Endothelial cell of umbilical vein (primary cell): Measurements from ENCODE around the gene ZBED4. TPM values are rescaled to one million over a fixed set of nuclear protein-coding genes. Genes with fewer than 3 reads are reported as not detected.

ENCODE experiments used
- BruUV-seq: library from RNA; stranded (reverse); fragments of 400-500 nt; replicated peaks from 2 replicates; lab custom pipeline; 2021; lab: Mats Ljungman, UMichigan
- CTCF ChIA-PET: fragments of 300-600, 350-600 bp; sonication (Branson Sonifier 250); formaldehyde crosslinking; loops from one replicate; lab custom pipeline; 2021; ENCODE audit warnings: antibody characterized with exemption, inconsistent platforms; lab: Charles Lee
- POLR2A ChIA-PET: fragments of 300-600, 350-600 bp; sonication (Branson Sonifier 250); formaldehyde crosslinking; loops from one replicate; lab custom pipeline; 2021; ENCODE audit warnings: antibody characterized with exemption, inconsistent platforms; lab: Charles Lee
- DNase-seq: peaks from one replicate; pipeline ENCODE4 v3.0.0-alpha.2; 2011; ENCODE audit warnings: low read depth, low spot score
- FAIRE-seq: peaks from 2 replicates; lab custom pipeline; 2011; peaks lifted over from hg19 to GRCh38; lab: Jason Lieb, UNC
- H2AFZ ChIP-seq: 2 replicates; pipeline ENCODE4 v1.6.0; 2012; ENCODE audit warnings: low read depth, low read length, control low read depth, inconsistent platforms
- H3K27ac ChIP-seq: 2 replicates; pipeline ENCODE4 v1.5.1; 2011; ENCODE audit warnings: low read depth, mild to moderate bottlenecking, control low read depth, low read length, moderate library complexity; ENCODE audit not compliant: insufficient read depth
- H3K27me3 ChIP-seq, 2 experiments: 2 replicates each; pipeline versions ENCODE4 v1.6.0 to v1.6.1; 2011; ENCODE audit warnings: low read length in 2 of 2, mixed read lengths in 1 of 2; ENCODE audit not compliant: control insufficient read depth in 2 of 2, insufficient read depth in 2 of 2
- H3K36me3 ChIP-seq, 2 experiments: 2 replicates in 1 of 2; 3 replicates in 1 of 2; pipeline ENCODE4 v1.5.1; 2011; ENCODE audit warnings: low read length in 2 of 2, mild to moderate bottlenecking in 1 of 2, moderate library complexity in 1 of 2; ENCODE audit not compliant: control insufficient read depth in 2 of 2, insufficient read depth in 2 of 2; ENCODE audit errors: extremely low read depth in 1 of 2
- H3K4me1 ChIP-seq: 3 replicates; pipeline ENCODE4 v1.5.1; 2011; ENCODE audit warnings: mild to moderate bottlenecking, low read length; ENCODE audit not compliant: control insufficient read depth, insufficient read depth; ENCODE audit errors: extremely low read depth
- H3K4me2 ChIP-seq: 2 replicates; pipeline ENCODE4 v1.6.1; 2011; ENCODE audit warnings: low read length, control low read depth, mixed read lengths; ENCODE audit not compliant: insufficient read depth
- H3K4me3 ChIP-seq, 3 experiments: fragments of 200-600 bp in 1 of 3; sonication (generic), shearing (Covaris generic) in 1 of 3; replicated peaks in 1 of 3; 2 replicates each; pipeline ENCODE4 v1.5.1; 2011 to 2016; ENCODE audit warnings: control low read depth in 3 of 3, low read length in 3 of 3, mild to moderate bottlenecking in 2 of 3, inconsistent platforms in 1 of 3, low read depth in 1 of 3, moderate library complexity in 1 of 3; ENCODE audit not compliant: insufficient read depth in 1 of 3
- H3K79me2 ChIP-seq: 2 replicates; pipeline ENCODE4 v1.6.0; 2012; ENCODE audit warnings: low read length, inconsistent platforms; ENCODE audit not compliant: control insufficient read depth, insufficient read depth
- H3K9ac ChIP-seq: replicated peaks from 2 replicates; pipeline ENCODE3; 2011; ENCODE audit warnings: low read length, control low read depth; ENCODE audit not compliant: insufficient read depth; ENCODE audit errors: extremely low read depth
- H3K9me1 ChIP-seq: replicated peaks from 3 replicates; pipeline ENCODE4 v1.6.0; 2011; ENCODE audit warnings: mild to moderate bottlenecking, low read length; ENCODE audit not compliant: control insufficient read depth, insufficient read depth; ENCODE audit errors: extremely low read depth
- H3K9me3 ChIP-seq: replicated peaks from 2 replicates; pipeline ENCODE4 v1.5.1; 2012; ENCODE audit warnings: low read length, inconsistent platforms; ENCODE audit not compliant: control insufficient read depth, insufficient read depth
- H4K20me1 ChIP-seq: replicated peaks from 2 replicates; pipeline ENCODE3; 2011; ENCODE audit warnings: mild to moderate bottlenecking, low read length; ENCODE audit not compliant: control insufficient read depth, insufficient read depth; ENCODE audit errors: extremely low read depth
- EZH2 ChIP-seq: IDR thresholded peaks from 2 replicates; pipeline ENCODE4 v1.6.1; 2012; ENCODE audit warnings: borderline replicate concordance, low read depth, mild to moderate bottlenecking, moderate library complexity, low read length, inconsistent platforms; ENCODE audit not compliant: severe bottlenecking
- FOS ChIP-seq: IDR thresholded peaks from 2 replicates; pipeline ENCODE4 v1.6.1; 2011; ENCODE audit warnings: mild to moderate bottlenecking, low read length, moderate library complexity, borderline replicate concordance; ENCODE audit not compliant: insufficient read depth
- GATA2 ChIP-seq: IDR thresholded peaks from 2 replicates; pipeline ENCODE4 v1.7.0; 2011; ENCODE audit warnings: low read depth, mild to moderate bottlenecking, moderate library complexity, mixed read lengths, low read length; ENCODE audit not compliant: insufficient read length, insufficient read depth
- JUN ChIP-seq: IDR thresholded peaks from 2 replicates; pipeline ENCODE4 v1.6.1; 2011; ENCODE audit warnings: borderline replicate concordance, low read depth; ENCODE audit not compliant: insufficient read length, insufficient read depth
- MYC ChIP-seq: IDR thresholded peaks from one replicate; pipeline ENCODE4 v1.6.1; 2011; ENCODE audit warnings: mild to moderate bottlenecking, low read depth, low read length
- POLR2A ChIP-seq: IDR thresholded peaks from 2 replicates; pipeline ENCODE4 v1.6.1; 2012; ENCODE audit warnings: low read depth, mild to moderate bottlenecking, control low read depth, low read length
- POLR2AphosphoS5 ChIP-seq: IDR thresholded peaks from 2 replicates; pipeline ENCODE4 v1.6.1; 2012; ENCODE audit warnings: low read depth, mild to moderate bottlenecking, control low read depth, low read length, moderate library complexity; ENCODE audit not compliant: insufficient read depth
- dilution Hi-C: fragments of 300-500 bp; cut with MboI; formaldehyde crosslinking; loops from one replicate; pipeline ENCODE4 v1.15.0; 2019; ENCODE audit warnings: low sequenced_read_pairs; ENCODE audit not compliant: extremely low pct_ligation_motif_present
- intact Hi-C: fragments of 100-400 bp; cut with micrococcal nuclease; formaldehyde crosslinking; loops from one replicate; pipeline ENCODE4 v1.10.0; 2022
- polyA plus RNA-seq, 4 experiments: library from polyadenylated mRNA; depleted of rRNA in 3 of 4; stranded (reverse) in 3 of 4; unstranded in 1 of 4; fragments of >200 nt; gene quantifications; 2 replicates each; pipeline versions ENCODE4 v1.2.1 to v1.2.3, GENCODE V29; 2011 to 2012; ENCODE audit warnings: missing spikeins in 1 of 4
- total RNA-seq: library from RNA; stranded (reverse); gene quantifications from 2 replicates; pipeline ENCODE4 v1.2.3, GENCODE V29; 2021
- TF ChIP-seq, protein P1 (sequence below), 2 donors: IDR thresholded peaks; 1 replicate in 1 of 2; 2 replicates in 1 of 2; pipeline ENCODE4 v1.5.1; 2011; ENCODE audit warnings: low read length in 2 of 2, mild to moderate bottlenecking in 2 of 2, moderate library complexity in 2 of 2, control low read depth in 1 of 2, inconsistent platforms in 1 of 2, low read depth in 1 of 2; ENCODE audit not compliant: insufficient read depth in 1 of 2; ENCODE audit errors: extremely low read depth in 1 of 2
- TF ChIP-seq, protein P2 (sequence below): IDR thresholded peaks from 2 replicates; pipeline ENCODE4 v1.6.1; 2011; ENCODE audit not compliant: insufficient read depth, insufficient read length

The ZBED4 gene
- total and polyA plus RNA-seq, 2 donors (not counting 3 experiments of a cell fraction or from before 2014, with no cell fraction given): 8.6 to 18.2 TPM

DNA sequence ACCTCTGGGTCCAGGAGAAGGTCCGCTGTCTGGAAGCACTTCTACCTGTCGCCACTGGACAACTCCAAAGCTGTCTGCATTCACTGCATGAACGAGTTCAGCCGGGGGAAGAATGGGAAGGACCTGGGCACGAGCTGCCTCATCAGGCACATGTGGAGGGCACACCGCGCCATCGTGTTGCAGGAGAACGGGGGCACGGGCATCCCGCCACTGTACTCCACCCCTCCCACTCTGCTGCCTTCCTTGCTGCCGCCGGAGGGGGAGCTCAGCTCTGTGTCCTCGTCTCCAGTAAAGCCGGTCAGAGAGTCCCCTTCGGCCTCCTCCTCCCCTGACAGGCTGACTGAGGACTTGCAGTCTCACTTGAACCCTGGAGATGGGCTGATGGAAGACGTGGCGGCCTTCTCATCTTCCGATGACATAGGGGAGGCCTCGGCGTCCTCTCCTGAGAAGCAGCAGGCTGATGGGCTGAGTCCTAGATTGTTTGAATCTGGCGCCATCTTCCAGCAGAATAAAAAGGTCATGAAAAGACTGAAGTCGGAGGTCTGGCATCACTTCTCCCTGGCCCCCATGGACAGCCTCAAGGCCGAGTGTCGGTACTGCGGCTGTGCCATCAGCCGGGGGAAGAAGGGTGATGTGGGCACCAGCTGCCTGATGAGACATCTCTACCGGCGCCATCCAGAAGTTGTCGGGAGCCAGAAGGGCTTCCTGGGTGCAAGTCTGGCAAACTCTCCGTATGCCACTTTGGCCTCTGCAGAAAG lies 31.0 kb downstream of the ZBED4 start:
- FAIRE-seq (no peak), DNase-seq (no peak)
- POLR2A ChIA-PET: no interaction called here
- H3K27me3 ChIP-seq: no peaks in the 10 kb centered on the region
- no peak for TF ChIP-seq POLR2AphosphoS5
- TF ChIP-seq EZH2: no peak
- TF ChIP-seq, protein P1, sequence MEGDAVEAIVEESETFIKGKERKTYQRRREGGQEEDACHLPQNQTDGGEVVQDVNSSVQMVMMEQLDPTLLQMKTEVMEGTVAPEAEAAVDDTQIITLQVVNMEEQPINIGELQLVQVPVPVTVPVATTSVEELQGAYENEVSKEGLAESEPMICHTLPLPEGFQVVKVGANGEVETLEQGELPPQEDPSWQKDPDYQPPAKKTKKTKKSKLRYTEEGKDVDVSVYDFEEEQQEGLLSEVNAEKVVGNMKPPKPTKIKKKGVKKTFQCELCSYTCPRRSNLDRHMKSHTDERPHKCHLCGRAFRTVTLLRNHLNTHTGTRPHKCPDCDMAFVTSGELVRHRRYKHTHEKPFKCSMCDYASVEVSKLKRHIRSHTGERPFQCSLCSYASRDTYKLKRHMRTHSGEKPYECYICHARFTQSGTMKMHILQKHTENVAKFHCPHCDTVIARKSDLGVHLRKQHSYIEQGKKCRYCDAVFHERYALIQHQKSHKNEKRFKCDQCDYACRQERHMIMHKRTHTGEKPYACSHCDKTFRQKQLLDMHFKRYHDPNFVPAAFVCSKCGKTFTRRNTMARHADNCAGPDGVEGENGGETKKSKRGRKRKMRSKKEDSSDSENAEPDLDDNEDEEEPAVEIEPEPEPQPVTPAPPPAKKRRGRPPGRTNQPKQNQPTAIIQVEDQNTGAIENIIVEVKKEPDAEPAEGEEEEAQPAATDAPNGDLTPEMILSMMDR (IDR thresholded peaks at IDR 0.05; ENCODE audit: extremely low read depth in 1 of 2, insufficient read depth in 1 of 2, low read depth in 1 of 2, low read length in 2 of 2): no peak
- no peak for TF ChIP-seq POLR2A
- no peak for TF ChIP-seq FOS
- no peak for TF ChIP-seq GATA2
- TF ChIP-seq, protein P2, sequence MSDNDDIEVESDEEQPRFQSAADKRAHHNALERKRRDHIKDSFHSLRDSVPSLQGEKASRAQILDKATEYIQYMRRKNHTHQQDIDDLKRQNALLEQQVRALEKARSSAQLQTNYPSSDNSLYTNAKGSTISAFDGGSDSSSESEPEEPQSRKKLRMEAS: no peak
- no peak for TF ChIP-seq JUN
- no peak for TF ChIP-seq MYC
- no peak overlapping the region for H3K4me2 ChIP-seq
- no peak overlapping the region for H2AFZ ChIP-seq
- no peak overlapping the region for H3K27ac ChIP-seq
- no peaks in the 10 kb centered on the region for H3K9me3 ChIP-seq
- intact Hi-C loops: no loop called here
- peaks cover 4 to 36% of the 10 kb centered on the region in 2 experiments for H3K36me3 ChIP-seq
- no peak overlapping the region for H3K9ac ChIP-seq
- no peak overlapping the region for H3K4me3 ChIP-seq
- H3K4me1 ChIP-seq: peaks cover 13% of the 10 kb centered on the region
- CTCF ChIA-PET: no interaction called here
- no TSS peak for BruUV-seq
- no peaks in the 10 kb centered on the region for H3K9me1 ChIP-seq
- peaks cover 70% of the 10 kb centered on the region for H3K79me2 ChIP-seq
- no peaks in the 10 kb centered on the region for H4K20me1 ChIP-seq
- dilution Hi-C loops: no loop called here
